Panc1 (cell line): ENCODE measurements around the gene UGDH. TPM values are rescaled to one million over a fixed set of nuclear protein-coding genes. Genes with fewer than 3 reads are reported as not detected.

Source experiments
- ATAC-seq: fragments of 200-7000 bp; cut with Tn5 transposase; 2 replicates; pipeline ENCODE4 v1.9.1; 2020; ENCODE audit warnings: mild to moderate bottlenecking, moderate library complexity
- BruUV-seq: library from RNA; stranded (reverse); fragments of 400-500 nt; replicated peaks from 2 replicates; lab custom pipeline; 2021; lab: Mats Ljungman, UMichigan
- CTCF ChIA-PET: fragments of 300-600 bp; sonication (Branson Sonifier 250); formaldehyde crosslinking; loops from one replicate; lab custom pipeline; 2022; ENCODE audit warnings: antibody characterized with exemption; lab: Charles Lee
- POLR2A ChIA-PET: fragments of 300-600 bp; sonication (Branson Sonifier 250); formaldehyde crosslinking; loops from one replicate; lab custom pipeline; 2022; ENCODE audit warnings: antibody characterized with exemption; lab: Charles Lee
- DNase-seq: peaks from one replicate; pipeline ENCODE4 v3.0.0-alpha.2; 2010; ENCODE audit warnings: low read depth, low spot score
- H3K27ac ChIP-seq: 2 replicates; pipeline ENCODE4 v1.5.1; 2011; ENCODE audit warnings: mild to moderate bottlenecking, low read length, inconsistent platforms
- H3K27me3 ChIP-seq: fragments of 200-500 bp; sonication (Bioruptor generic); 2 replicates; pipeline ENCODE4 v1.6.0; 2014; ENCODE audit warnings: low read length, inconsistent platforms; ENCODE audit not compliant: control insufficient read depth, insufficient read depth
- H3K36me3 ChIP-seq: fragments of 200-500 bp; sonication (Bioruptor generic); 2 replicates; pipeline ENCODE4 v1.5.1; 2014; ENCODE audit warnings: inconsistent platforms, mild to moderate bottlenecking, low read length, moderate library complexity; ENCODE audit not compliant: control insufficient read depth, insufficient read depth
- H3K4me1 ChIP-seq: 2 replicates; pipeline ENCODE4 v1.5.1; 2011; ENCODE audit warnings: inconsistent platforms, mild to moderate bottlenecking, low read length, moderate library complexity; ENCODE audit not compliant: control insufficient read depth, insufficient read depth
- H3K4me3 ChIP-seq, 2 experiments: 2 replicates each; pipeline ENCODE4 v1.5.1; 2011 to 2012; ENCODE audit warnings: low read depth in 2 of 2, low read length in 2 of 2, mild to moderate bottlenecking in 2 of 2, inconsistent platforms in 1 of 2, moderate library complexity in 1 of 2
- H3K9me3 ChIP-seq: fragments of 200-500 bp; sonication (Bioruptor generic); 2 replicates; pipeline ENCODE4 v1.5.1; 2014; ENCODE audit warnings: low read depth, mild to moderate bottlenecking, inconsistent platforms, low read length, moderate library complexity; ENCODE audit not compliant: control insufficient read depth, insufficient read depth
- POLR2AphosphoS5 ChIP-seq: IDR thresholded peaks from 2 replicates; pipeline ENCODE4 v1.6.1; 2012; ENCODE audit warnings: mild to moderate bottlenecking, low read depth, low read length, moderate library complexity
- SIN3A ChIP-seq: IDR thresholded peaks from 2 replicates; pipeline ENCODE4 v1.6.1; 2012; ENCODE audit warnings: low read depth, mild to moderate bottlenecking, low read length, moderate library complexity, borderline replicate concordance; ENCODE audit not compliant: insufficient read depth
- TCF7L2 ChIP-seq: IDR thresholded peaks from 2 replicates; pipeline ENCODE4 v1.6.1; 2011; ENCODE audit warnings: mild to moderate bottlenecking, low read depth, low read length, inconsistent platforms
- in situ Hi-C: cut with HindIII; loops from 2 replicates; pipeline ENCODE4 v1.10.0; 2016; ENCODE audit warnings: low sequenced_read_pairs, low pct_unique_long_range_greater_than_20kb
- intact Hi-C: fragments of 100-400 bp; cut with micrococcal nuclease; formaldehyde crosslinking; loops from one replicate; pipeline ENCODE4 v1.10.0; 2022; ENCODE audit not compliant: unreplicated experiment
- total RNA-seq: library from RNA; stranded (reverse); gene quantifications from one replicate; pipeline ENCODE4 v1.2.1, GENCODE V29; 2021; ENCODE audit not compliant: unreplicated experiment
- TF ChIP-seq, protein P1 (sequence below): fragments of 450-650 bp; IDR thresholded peaks from 2 replicates; pipeline ENCODE4 v1.5.1; 2017; ENCODE audit warnings: mild to moderate bottlenecking
- TF ChIP-seq, protein P2 (sequence below), 2 experiments: IDR thresholded peaks; 2 replicates each; pipeline ENCODE4 v1.6.1; 2011 to 2012; ENCODE audit warnings: low read depth in 2 of 2, control low read depth in 1 of 2, low read length in 1 of 2, mild to moderate bottlenecking in 1 of 2, moderate library complexity in 1 of 2; ENCODE audit not compliant: insufficient read depth in 1 of 2

The UGDH gene
- total RNA-seq, 1 experiment from 2014 or later: 373 TPM

DNA sequence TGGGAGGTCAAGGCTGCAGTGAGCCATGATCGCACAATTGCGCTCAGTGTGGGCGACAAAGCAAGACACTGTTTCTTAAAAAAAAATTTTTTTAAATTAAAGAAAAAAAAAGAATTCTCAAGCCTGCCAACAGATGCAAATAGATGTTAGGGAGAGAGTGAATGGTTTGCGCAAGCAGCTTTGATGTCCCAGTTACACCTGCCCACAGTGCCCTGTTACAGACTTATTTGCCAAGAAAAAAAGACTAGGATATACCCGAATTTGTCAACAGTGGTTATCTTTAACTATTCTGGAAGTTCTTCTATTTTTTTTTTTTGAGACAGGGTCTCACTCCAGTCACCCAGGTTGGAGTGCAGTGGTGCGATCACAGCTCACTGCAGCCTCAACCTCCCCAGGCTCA is 44.3 kb upstream of the UGDH start:
- ATAC-seq (no peak), DNase-seq (no peak)
- H3K4me1 ChIP-seq: no peaks in the 10 kb centered on the region
- H3K9me3 ChIP-seq: no peaks in the 10 kb centered on the region
- H3K27me3 ChIP-seq: no peaks in the 10 kb centered on the region
- TF ChIP-seq, protein P1, sequence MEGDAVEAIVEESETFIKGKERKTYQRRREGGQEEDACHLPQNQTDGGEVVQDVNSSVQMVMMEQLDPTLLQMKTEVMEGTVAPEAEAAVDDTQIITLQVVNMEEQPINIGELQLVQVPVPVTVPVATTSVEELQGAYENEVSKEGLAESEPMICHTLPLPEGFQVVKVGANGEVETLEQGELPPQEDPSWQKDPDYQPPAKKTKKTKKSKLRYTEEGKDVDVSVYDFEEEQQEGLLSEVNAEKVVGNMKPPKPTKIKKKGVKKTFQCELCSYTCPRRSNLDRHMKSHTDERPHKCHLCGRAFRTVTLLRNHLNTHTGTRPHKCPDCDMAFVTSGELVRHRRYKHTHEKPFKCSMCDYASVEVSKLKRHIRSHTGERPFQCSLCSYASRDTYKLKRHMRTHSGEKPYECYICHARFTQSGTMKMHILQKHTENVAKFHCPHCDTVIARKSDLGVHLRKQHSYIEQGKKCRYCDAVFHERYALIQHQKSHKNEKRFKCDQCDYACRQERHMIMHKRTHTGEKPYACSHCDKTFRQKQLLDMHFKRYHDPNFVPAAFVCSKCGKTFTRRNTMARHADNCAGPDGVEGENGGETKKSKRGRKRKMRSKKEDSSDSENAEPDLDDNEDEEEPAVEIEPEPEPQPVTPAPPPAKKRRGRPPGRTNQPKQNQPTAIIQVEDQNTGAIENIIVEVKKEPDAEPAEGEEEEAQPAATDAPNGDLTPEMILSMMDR: no peak
- no peak for TF ChIP-seq TCF7L2
- TF ChIP-seq, protein P2, sequence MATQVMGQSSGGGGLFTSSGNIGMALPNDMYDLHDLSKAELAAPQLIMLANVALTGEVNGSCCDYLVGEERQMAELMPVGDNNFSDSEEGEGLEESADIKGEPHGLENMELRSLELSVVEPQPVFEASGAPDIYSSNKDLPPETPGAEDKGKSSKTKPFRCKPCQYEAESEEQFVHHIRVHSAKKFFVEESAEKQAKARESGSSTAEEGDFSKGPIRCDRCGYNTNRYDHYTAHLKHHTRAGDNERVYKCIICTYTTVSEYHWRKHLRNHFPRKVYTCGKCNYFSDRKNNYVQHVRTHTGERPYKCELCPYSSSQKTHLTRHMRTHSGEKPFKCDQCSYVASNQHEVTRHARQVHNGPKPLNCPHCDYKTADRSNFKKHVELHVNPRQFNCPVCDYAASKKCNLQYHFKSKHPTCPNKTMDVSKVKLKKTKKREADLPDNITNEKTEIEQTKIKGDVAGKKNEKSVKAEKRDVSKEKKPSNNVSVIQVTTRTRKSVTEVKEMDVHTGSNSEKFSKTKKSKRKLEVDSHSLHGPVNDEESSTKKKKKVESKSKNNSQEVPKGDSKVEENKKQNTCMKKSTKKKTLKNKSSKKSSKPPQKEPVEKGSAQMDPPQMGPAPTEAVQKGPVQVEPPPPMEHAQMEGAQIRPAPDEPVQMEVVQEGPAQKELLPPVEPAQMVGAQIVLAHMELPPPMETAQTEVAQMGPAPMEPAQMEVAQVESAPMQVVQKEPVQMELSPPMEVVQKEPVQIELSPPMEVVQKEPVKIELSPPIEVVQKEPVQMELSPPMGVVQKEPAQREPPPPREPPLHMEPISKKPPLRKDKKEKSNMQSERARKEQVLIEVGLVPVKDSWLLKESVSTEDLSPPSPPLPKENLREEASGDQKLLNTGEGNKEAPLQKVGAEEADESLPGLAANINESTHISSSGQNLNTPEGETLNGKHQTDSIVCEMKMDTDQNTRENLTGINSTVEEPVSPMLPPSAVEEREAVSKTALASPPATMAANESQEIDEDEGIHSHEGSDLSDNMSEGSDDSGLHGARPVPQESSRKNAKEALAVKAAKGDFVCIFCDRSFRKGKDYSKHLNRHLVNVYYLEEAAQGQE (IDR thresholded peaks at IDR 0.05; ENCODE audit: insufficient read depth in 1 of 2, low read depth in 2 of 2, low read length in 1 of 2): no peak
- TF ChIP-seq SIN3A: no peak
- no peak for TF ChIP-seq POLR2AphosphoS5
- no peaks in the 10 kb centered on the region for H3K36me3 ChIP-seq
- H3K27ac ChIP-seq: no peak overlapping the region
- no peak overlapping the region for H3K4me3 ChIP-seq
- intact Hi-C loops: no loop called here
- ChIA-PET CTCF (no interaction called here), POLR2A (no interaction called here)
- in situ Hi-C loops: no loop called here
- BruUV-seq: no TSS peak

DNA sequence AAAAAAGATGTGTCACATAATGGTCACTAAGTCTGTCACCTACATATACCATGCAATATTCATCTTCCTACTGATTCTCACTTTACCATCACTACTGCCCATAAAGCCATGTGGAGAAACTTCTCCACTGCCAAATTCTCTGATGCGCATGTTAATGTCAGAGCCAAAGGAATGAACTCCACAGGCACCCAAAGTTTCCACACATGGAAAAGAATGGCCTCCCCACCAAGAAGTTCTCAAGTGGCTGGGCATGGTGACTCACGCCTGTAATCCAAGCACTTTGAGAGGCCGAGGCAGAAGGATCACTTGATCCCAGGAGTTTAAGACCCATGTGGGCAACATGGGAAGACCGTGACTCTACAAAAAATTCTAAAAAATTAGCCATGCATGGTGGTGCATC is 43.8 kb upstream of the UGDH start:
- ATAC-seq: no peak
- ChIA-PET CTCF (no interaction called here), POLR2A (no interaction called here)
- H3K4me3 ChIP-seq: no peak overlapping the region
- H3K9me3 ChIP-seq: no peaks in the 10 kb centered on the region
- in situ Hi-C loops: no loop called here
- H3K36me3 ChIP-seq: no peaks in the 10 kb centered on the region
- DNase-seq: no peak
- BruUV-seq: no TSS peak
- intact Hi-C loops: no loop called here
- no peaks in the 10 kb centered on the region for H3K4me1 ChIP-seq
- H3K27me3 ChIP-seq: no peaks in the 10 kb centered on the region
- no peak overlapping the region for H3K27ac ChIP-seq
- TF ChIP-seq, protein P1: no peak
- TF ChIP-seq POLR2AphosphoS5 (no peak), SIN3A (no peak), TCF7L2 (no peak)
- TF ChIP-seq, protein P2 (IDR thresholded peaks at IDR 0.05; ENCODE audit: insufficient read depth in 1 of 2, low read depth in 2 of 2, low read length in 1 of 2): no peak
